ENCODE data around the gene NCAM2. TPM values are rescaled to one million over a fixed set of nuclear protein-coding genes. Genes with fewer than 3 reads are reported as not detected.
A peak's percentile ranks its signal among the peaks of the same experiment; 100 is the strongest.

The NCAM2 gene
- total RNA-seq, 1 experiment from 2014 or later = not detected

DNA sequence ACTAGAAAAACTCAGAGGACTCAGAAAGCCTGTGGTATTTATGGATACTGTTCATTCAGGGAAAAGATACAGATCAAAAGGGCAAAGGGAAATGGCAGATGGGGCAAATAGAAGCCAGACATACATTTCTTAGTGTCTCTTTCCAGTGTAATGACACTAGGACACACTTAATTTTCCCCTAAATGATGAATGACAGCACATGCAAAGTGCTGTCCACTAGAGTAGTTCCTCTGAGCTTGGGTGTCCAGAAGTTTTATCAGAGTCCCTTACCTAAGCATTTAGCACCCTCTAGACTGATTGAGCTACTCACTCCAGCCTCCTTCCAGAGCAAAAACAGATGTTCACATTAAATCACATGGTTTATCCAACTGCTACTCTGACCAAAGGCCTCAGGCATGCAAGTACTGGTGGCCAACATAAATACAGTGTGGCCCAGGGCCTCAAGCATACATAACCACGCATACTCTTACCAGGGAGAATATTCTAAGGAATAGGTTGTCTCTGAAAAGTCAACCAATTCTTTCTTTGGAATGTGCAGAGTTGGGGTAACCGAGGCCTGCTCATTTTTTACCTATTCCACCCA, 166.9 kb downstream of the NCAM2 start:
- DNase-seq (ENCODE audit: low read depth) = peak; percentile 25

DNA sequence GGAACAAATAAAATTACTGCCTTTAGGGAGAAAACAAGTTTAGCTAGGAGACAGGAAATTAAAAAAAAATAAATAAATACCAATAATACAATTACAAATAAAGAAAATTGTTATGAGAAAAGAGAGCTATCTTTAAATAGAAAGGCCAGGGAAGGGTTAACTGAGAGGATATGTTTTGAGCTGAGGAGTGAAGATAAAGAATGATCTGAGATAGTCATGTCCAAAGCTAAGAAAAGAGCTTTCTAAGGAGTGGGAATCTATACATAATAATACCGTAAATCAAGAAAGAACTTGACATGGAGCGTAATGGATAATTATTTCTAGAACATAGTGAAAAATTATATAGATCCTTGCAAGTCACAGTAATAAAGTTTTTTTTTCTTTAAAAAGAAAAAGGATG, 176.5 kb downstream of the NCAM2 start:
- DNase-seq (ENCODE audit: low read depth) = no peak

DNA sequence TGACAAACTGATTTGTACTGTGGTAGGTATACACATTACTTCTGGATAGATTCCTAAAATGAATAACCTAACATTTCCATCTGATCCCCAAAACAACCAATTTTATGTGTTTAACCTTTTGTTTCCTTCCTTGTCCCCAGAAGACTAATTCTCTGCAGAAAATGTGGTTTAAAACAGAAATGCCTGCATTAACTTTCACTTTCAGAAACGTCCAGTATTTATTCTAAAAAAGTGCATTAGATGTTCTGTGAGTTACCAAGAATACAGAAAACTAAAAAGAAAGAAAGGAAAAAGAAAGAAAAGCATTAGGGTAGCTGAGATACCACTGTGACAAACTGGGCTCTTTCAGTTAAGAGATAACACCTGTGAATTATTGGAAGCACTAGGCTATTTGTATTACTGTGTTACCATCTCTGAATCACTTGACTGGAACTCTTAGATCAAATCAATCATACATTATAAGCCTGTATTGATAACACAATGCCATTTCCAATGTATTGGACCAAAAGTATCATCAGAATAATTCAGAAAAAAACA, 177.7 kb downstream of the NCAM2 start:
- no peak for DNase-seq (ENCODE audit: low read depth)

DNA sequence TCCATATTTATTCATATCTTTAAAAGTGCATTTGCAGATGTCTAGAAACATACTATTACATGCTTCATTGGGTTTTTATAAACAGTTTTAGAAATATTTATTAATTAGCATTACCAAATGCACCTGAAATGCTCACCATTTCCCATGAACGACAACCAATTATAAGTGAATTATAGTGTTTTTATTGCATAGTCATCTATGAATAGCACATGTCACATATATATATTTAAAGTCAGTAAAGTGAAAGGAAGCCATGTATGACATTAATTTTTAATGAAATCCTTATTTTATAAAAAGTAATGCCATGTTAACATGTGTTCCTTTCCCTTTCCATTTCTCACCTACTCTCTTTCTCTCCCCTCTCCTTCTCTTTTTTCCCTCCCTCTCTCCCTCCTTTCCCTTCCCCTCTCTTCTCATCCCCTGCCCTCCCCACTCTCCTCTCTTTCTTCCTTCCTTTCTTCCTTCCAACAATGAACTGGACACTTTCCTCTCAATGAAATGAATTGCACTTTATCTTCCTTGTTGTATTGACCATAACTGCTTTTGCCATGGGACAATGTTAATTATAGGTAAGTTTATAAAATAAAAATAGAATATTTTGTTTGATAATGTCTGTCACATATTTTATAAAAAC, 179.3 kb downstream of the NCAM2 start:
- no peak for DNase-seq (ENCODE audit: low read depth)

DNA sequence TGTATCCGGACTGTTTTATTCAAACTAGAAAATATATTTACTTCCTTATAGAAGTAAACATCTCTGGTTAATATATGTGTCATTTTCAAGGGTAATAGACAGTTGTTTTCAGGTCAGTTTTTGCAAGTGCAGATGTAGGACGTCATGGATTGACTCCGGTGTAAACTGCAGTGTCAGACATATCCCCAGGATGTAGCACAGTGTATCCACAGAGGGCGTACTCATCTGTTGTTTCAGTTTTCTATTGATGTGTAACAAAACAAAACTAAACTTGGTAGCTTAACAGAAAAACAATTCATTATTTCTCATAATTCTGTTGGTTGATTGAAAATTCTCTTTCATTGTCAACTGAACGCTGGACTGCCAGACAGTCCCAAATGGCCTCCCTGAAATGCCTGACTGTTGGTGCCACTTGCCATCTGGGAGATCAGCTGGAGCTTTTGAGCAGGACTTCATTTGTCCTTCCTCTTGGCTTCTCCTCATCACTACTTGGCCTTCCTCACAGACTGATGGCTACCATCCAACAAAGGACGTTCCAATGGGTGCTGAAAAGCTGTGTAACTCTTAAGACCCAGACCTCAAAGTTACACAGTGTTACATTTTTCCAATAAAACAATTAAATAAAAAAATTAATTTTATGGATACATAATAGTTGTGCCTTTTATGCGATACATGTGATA, 181.6 kb downstream of the NCAM2 start:
- DNase-seq (ENCODE audit: low read depth) = no peak

DNA sequence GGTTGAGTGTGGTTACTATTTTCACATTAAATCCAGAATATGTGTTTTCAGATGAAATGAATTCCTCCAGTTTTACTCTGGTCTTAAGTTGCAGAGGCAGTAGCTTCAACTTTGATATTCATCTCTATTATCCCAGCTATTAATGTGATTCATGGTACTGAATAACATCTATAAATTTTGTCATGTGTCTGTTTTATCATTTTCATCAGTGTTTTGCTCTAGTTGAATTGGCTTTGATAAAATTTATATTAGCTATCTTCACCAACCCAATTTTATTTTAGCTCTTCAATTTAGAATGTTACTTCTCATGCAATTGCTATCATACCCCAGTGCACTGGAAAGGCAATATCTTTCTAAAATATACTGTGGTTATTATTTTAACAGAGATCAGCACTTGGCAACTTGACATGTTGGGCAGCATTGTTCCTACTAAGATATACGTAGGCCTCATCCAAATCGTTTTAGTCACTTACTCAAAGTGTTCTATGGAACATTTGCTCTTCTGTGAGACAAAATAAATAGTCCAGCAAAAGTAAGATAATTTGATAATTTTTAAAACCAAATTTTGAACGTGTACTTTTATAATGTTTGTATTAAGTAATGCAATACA, 184.3 kb downstream of the NCAM2 start:
- no peak for DNase-seq (ENCODE audit: low read depth)

DNA sequence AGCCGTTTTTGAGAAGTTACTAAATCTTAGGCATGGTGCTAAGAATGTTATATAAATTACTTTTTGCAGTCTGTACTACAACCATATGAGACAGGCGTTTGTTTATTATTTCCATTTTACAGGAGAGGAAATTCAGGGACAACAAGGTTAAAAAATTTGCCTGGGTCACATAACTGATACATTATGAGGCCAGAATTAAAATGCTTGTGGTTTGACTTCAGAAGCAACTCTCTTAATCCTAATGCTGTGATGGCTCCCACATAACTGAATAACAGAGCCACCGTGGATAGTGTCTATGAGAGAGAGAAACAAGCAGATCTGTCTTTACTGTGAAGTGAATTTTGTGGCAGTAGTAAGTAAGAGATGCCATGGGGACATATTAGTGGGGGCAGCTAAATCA, 184.9 kb downstream of the NCAM2 start:
- DNase-seq (ENCODE audit: low read depth) = no peak

DNA sequence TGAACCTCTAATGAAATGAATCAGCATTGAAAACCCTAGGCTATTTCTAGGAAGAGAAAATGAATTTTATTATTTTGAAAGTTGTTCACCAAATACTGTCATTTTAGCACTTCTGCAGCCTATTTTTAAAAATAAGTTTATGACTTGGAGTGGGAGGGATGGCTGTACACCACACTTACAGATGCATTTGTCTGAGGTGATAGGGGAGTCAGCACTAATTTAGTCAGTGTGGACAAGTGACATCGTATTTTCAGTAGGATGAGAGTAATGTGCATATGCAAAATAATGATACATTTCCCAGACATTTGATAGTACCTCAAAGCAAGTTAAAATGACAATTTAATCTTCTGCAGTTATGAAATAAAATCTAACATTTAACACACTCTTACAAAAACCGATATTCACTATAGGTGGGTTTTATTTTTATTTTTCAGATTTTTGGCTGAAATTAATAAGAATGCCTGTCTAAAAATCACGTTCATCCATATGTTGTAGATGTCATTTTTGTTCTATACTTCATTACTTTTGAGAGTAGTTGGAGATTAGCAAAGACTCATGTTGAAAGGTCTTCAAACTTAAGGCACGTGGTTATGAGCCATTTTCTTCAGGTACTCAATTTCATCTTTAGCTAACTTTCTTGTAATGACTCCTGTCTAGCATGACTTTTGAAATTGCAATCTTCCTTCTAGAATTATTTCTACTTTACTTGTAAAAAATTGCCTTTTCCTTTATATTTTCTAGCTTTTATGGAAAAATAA, 186.7 kb downstream of the NCAM2 start:
- DNase-seq (ENCODE audit: low read depth) = no peak

DNA sequence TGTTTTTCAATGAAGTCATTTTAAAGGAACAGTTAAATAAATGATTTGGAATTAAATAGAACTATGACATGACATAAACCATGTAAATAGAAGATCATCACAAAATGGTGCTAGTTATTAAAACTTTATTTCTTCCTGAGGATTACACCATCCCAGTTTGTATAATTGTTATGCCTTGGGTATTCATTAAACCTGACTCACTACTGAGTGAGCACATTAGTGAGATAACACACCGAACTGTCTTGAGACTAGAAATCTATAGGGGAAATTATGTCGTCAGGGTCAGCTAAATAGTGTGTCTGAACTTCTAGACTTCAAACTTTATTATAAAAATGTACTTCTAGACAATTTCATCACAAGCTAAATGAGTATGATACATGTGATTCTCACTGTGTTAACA, 189.4 kb downstream of the NCAM2 start:
- no peak for DNase-seq (ENCODE audit: low read depth)

DNA sequence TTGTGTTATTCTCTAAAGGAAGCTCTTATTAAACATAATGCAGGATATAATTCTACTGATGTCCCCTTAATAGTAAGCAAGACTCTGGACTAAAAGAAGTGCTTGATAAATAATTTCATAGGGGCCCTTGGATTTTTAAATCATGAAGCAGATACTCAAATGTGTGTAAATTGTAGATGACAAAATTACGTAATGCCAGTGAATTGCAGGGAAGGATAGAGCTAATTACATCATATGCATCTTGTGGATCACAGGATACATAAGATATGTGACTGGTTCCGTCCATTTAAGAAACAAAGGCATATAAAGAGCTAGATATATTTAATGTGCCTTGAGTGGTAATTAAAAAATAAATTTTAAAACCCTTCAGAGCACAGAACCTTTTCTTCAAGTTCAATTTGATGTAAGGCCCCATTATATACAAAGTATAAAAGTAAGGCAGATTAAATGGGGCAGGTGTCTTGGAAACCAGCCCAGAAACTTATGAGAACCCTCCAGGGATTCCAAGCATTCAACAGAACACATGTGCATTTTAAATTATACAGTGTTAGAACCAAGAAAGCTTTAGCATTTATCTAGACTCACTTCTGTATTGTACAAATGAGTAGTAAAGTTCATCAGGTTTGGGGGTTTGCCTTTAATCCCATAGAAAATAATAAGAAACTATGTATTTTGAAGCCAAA, 190.4 kb downstream of the NCAM2 start:
- DNase-seq (ENCODE audit: low read depth) = no peak

DNA sequence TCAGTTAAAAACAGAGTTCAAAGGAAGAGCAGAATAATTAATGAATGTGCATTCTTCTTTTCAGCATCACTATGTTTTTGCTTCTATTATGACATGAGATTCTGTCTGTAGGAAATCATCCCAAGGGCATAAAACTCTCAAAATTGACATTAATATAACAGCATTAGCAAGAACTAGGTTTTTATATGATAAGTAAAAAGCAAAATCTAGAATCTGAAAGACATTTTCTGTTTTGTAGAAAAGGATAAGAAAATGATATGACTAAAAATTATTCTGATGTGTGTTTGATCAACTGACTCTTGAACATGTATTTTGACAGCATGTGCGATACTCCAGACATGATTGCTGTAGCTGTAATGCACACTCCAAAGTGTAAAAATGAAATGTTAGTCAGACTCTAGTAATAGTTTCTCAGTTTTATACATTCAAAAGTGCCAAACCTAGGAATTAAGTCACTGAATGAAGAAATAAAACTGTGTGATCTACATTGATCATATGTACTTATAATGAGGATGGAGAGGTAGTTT, 197.3 kb downstream of the NCAM2 start:
- no peak for DNase-seq (ENCODE audit: low read depth)

DNA sequence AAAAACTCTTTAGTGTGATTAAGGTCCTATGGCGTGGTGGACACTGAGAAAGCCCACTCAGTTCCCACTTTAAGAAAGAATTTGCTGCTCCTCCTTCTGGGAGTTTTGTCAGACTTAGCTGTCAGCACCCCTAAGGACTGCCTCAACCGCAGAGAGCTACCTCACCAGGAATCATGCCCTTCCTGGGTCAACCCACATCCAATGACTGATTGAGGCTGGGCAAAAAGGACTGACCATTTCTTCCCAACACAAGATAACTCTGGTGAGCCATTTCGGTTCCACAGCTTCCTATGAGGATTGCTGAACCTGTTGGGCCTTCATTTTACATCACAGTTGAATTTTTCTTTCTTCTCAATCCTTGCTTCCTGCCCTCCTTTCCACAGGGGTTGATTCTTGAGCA, 197.9 kb downstream of the NCAM2 start:
- peak; percentile 52 for DNase-seq (ENCODE audit: low read depth)

DNA sequence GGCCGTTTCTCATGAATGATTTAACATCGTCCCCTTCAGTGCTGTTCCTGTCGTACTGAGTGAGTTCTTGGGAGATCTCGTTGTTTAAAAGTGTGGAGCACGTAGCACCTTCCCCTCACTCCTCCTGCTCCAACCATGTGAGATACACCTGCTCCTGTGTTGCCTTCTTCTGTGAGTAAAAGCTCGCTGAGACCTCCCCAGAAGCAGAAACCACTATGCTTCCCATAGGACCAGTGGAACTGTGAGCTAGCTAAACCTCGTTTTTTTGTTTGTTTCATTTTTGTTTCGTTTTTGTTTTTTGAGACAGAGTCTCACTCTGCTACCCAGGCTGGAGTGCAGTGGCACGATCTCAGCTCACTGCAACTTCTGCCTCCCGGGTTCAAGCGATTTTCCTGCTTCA, 198.6 kb downstream of the NCAM2 start:
- DNase-seq (ENCODE audit: low read depth) = no peak

DNA sequence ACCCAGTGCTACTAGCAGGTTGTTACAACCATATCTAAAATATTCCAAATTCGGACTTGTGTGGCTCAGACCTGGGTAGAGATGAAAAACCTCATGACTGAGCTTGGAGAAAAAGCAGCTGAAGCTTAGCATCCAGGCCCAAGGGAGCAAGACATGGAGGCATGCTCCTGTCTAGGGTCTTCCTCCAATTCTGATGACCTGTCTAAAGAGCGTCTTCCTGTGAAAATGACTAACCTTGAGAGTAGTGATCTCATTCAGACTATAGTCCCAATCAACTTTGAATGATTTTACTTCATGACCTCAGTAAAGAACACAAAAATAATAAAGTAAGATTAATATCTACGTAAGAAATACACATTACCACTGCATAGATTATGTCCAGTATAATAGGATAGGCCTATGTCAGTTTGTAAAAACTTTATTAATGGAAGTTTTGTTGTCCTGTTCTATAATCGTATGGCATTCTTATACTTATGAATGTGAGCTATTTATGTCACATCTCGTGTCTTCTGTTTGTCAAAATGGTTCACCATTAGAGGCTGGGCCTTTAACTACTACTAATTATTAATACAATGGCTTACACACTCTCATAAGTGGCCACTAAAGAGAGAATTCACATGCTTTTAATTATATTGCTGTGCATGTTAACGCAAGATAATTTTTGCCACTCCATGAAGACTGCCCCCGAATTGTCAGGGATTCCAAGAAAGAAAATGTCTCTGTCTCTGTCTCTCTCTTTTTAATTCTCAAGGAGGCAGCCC, 201.3 kb downstream of the NCAM2 start:
- DNase-seq (ENCODE audit: low read depth) = no peak

DNA sequence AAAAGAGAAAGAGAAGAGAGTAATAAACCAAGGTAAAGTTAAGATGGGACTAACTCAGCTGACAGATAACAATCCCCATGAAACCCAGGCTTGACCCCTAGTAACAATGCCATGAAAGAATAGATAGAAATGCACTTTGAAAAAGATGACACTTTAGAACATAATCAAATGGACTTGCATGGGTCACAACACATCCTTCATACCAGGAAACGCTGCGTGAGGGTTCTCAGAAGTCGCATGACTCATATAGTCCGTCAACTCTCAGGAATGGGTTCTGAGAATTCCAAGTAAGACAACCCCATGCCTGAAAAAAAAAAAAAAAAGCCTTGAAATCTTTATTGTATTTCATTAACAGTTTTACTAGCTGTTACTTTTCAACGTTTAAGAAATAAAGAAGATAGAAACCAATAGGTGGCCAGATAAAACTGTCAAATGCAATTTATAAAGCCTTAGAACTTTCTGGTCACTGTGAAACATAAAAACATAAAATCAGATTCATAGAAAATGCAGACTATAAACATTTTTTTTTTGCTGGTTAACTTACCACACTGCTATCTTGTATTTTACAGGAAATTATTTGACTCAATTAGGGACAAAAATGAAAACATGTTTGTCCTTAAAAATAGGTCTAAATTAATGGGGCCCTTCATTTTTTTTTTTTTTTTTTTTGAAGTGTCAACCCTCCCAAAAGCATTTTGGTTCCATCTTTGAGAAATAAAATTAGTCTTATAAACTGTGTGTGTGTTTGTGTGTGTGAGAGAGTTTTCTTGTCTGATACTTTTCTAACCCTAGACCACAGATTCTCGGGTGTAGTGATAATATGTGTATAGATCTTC, 202.1 kb downstream of the NCAM2 start:
- peak; percentile 93 for DNase-seq (ENCODE audit: low read depth)

DNA sequence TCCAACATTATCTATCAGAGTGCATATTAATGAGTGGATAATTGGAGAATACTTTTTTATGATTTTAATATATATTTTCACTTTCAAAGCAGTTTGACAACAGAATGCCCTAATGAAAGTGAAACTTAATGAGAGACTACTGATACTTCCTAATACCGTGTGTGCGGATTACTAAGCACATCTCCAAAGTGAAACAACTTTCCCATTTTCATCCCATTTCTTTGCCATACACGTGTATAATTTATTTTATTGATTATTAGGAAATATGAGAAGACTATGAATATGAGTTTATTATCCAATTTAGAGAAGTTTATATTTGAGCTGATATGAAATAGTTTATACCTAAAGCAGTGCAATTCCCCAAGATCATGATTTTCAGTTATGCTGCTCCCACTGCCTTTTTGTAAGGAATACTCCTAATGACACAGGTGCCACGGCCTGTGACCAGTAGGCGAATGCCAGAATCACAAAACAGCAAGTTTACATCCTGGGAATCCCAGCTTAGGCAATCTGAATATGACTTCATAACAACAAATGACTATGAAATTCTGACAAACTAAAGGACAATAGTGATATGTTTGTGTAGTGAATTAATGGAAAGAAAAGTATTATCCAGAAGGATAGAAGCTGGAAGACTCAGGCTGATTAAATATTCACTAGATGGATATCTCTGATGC, 202.9 kb downstream of the NCAM2 start:
- peak; percentile 6 for DNase-seq (ENCODE audit: low read depth)

DNA sequence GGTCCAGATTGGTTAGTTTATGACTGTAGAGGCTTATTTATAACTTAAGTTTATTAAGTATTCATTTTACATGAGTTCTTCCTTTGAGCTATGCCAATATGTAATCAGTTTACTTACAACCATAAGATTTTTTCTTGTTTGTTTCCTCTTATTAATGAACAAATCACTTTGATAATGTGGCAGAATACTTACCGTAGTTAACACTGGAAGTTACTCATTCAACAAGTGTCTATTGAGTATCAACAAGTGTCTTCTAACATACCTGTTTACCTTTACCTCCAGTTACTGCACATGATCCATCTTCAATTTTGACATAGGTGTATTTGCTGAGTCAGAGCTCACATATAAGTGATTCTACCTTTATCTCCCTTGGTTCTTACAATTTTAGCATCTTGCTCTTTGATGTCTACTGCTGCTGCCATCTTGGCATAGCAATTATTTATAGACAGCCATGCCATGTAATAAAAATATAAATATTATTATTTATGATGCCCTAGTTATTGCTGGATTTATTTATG, 205.7 kb downstream of the NCAM2 start:
- no peak for DNase-seq (ENCODE audit: low read depth)

DNA sequence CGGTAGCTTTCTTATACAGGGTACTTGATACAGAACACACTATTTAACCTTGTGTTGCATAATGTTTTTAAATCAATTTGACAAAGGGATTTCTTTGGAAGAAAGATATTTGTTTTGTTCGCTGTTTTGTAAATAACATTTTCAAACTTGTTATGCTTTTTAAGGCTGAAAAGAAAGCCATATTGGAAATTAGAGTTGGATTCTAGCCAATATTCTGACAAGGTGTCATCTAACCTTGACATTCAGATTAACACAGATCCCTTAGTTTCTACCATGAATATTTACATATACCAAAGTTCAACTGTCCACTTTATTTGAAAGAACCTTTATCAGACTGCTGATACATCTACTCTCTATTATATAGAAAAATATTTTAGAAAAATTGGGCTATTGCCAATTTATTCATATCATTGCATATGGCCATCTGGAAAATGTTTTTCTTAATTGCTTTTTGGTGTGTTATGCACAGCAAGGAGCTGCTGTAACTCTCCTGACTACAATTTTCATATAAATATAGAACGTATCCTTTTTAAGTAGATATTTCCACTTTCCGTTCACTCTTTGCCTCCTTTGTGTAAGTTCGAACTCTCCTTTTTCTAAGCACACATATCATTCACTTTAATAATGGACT, 206.3 kb downstream of the NCAM2 start:
- DNase-seq (ENCODE audit: low read depth) = no peak

All from HT1080 (cell line).